Measurements from ENCODE around the gene LYL1. TPM values are rescaled to one million over a fixed set of nuclear protein-coding genes. Genes with fewer than 3 reads are reported as not detected.

LYL1 gene
- total RNA-seq, 1 experiment from 2014 or later, result 0.24 TPM

DNA sequence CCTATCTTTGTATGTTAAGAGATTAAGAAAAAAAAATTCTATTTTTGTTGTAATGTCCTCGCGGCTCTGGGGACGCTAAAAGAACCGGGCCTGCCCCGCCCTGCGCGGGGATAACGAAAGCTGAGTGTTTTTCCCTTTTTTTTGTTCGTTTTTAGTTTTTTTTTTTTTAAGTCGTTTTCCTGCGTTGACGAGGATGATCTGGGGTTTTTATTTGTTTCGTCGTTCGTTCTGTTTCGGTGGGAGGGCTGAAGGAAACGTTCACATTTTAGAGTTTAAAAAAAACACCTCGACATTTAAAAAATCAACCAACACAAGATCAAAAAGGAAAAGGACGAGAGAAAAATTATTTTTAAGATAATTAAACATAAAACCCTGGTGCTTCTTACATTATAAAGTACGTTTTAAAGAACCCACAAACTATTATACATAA lies 5.6 kb downstream of the LYL1 start:
- TF ChIP-seq, protein P1, sequence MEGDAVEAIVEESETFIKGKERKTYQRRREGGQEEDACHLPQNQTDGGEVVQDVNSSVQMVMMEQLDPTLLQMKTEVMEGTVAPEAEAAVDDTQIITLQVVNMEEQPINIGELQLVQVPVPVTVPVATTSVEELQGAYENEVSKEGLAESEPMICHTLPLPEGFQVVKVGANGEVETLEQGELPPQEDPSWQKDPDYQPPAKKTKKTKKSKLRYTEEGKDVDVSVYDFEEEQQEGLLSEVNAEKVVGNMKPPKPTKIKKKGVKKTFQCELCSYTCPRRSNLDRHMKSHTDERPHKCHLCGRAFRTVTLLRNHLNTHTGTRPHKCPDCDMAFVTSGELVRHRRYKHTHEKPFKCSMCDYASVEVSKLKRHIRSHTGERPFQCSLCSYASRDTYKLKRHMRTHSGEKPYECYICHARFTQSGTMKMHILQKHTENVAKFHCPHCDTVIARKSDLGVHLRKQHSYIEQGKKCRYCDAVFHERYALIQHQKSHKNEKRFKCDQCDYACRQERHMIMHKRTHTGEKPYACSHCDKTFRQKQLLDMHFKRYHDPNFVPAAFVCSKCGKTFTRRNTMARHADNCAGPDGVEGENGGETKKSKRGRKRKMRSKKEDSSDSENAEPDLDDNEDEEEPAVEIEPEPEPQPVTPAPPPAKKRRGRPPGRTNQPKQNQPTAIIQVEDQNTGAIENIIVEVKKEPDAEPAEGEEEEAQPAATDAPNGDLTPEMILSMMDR (conservative IDR thresholded peaks at IDR 0.05), result no peak
- TF ChIP-seq EZH2 (IDR thresholded peaks at IDR 0.05; ENCODE audit: low read depth), result no peak
- DNase-seq, result no peak
- CTCF ChIA-PET, result no interaction called here
- BruUV-seq (replicated peaks), result no TSS peak
- no peaks in the 10 kb centered on the region for H3K36me3 ChIP-seq (ENCODE audit: low read depth)
- no peaks in the 10 kb centered on the region for H3K79me2 ChIP-seq (ENCODE audit: low read depth)
- POLR2A ChIA-PET (ENCODE audit: unreplicated experiment), result no interaction called here
- intact Hi-C loops (cut with micrococcal nuclease; ENCODE audit: unreplicated experiment), result no loop called here
- no peak overlapping the region for H3K4me3 ChIP-seq
- no peaks in the 10 kb centered on the region for H3K27me3 ChIP-seq (ENCODE audit: insufficient read depth, low read depth)
- no peaks in the 10 kb centered on the region for H3K9me3 ChIP-seq (ENCODE audit: insufficient read depth, low read depth)
- peaks cover 5% of the 10 kb centered on the region; the same call in 1 of the 2 replicates for H3F3A ChIP-seq (ENCODE audit: insufficient read depth, low read depth)
- no peaks in the 10 kb centered on the region for H4K20me1 ChIP-seq (ENCODE audit: insufficient read depth)
- H3K9me2 ChIP-seq (ENCODE audit: insufficient read depth), result no peaks in the 10 kb centered on the region
- H2AFZ ChIP-seq, result no peak overlapping the region
- no peak overlapping the region for H3K4me2 ChIP-seq
- peaks cover 9% of the 10 kb centered on the region; the same call in 1 of the 2 replicates for H3K4me1 ChIP-seq (replicated peaks; ENCODE audit: insufficient read depth)
- H3K27ac ChIP-seq, result no peak overlapping the region

DNA sequence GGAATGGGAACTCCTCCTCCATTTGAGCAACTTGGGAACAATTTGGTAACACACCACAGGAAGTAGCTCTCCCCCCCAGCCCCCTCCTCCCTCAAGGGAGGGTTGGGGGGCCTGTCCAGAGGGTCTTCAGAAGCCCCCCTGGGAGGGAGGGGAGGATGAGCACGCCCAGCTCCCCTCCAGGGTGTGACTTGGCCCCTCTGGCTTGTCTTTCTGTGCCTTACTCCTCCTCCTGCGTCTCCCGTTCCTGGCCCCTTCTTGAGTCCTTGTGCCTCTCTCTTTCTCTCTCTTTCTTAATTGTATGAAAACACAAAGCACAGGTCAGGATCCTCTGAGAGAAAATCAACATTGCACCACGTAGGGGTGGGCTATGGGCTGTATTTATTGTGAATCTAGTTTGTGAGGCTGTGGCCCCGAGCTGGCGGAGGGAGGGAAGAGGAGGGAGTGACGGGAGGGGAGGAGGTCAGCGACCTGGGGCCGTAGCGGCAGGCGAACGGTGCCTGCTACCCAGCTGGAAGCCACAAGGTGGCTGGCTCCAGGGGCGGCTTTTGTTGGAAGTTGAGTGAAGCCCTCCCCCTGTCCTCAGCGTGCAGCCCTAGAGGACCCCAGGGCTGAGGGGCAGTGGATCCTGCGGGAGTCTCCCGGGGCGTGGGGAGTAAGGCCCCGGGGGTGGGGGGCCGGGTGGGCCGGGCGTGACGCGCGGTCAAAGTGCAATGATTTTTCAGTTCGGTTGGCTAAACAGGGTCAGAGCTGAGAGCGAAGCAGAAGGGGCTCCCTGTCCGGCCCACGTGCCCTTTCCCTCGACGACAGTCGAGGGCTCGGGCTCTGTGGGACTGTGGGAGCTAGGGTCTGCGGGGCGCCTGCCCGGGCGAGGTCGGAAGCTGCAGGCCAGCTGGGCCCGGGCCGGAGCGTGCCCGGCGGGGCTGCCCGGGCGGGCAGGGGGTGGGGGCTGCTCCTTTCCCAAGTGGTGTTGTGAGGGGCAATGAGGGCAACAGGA lies 6.4 kb downstream of the LYL1 start:
- H4K20me1 ChIP-seq (ENCODE audit: insufficient read depth), result no peaks in the 10 kb centered on the region
- intact Hi-C loops (cut with micrococcal nuclease; ENCODE audit: unreplicated experiment), result loop anchor here (2.0 kb wide), 1 partner anchor 111 kb away; no protein-coding TSS in a partner anchor
- POLR2A ChIA-PET (ENCODE audit: unreplicated experiment), result no interaction called here

DNA sequence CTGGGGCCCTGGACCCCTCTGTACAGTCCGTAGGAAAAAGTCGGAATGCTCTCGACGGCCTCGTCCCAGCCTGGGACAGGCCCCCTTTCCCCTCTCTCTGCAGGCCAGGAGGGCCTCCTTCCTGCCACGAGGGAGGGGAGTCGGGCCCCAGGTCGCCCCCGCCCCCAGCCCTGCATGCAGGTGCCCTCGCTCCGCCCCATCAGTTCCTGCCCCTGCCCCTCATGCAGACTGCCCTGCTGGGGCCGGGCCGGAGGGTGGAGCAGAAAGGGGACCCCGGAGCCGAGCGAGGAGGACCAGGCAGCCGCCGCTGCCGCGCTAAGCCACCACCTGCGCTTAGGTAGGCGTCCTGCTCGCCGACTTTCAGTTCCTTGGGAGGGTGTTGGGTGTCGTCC lies 7.3 kb downstream of the LYL1 start:
- peaks cover 9% of the 10 kb centered on the region; the same call in 1 of the 2 replicates for H3K4me1 ChIP-seq (replicated peaks; ENCODE audit: insufficient read depth)

More for the DNA sequence above, 6.4 kb downstream of the LYL1 start:
- no peak overlapping the region for H2AFZ ChIP-seq
- peaks cover 5% of the 10 kb centered on the region; the same call in 1 of the 2 replicates for H3F3A ChIP-seq (ENCODE audit: insufficient read depth, low read depth)
- H3K9me2 ChIP-seq (ENCODE audit: insufficient read depth), result no peaks in the 10 kb centered on the region
- no TSS peak for BruUV-seq (replicated peaks)
- DNase-seq, result no peak
- H3K4me3 ChIP-seq, result no peak overlapping the region
- no peak for TF ChIP-seq EZH2 (IDR thresholded peaks at IDR 0.05; ENCODE audit: low read depth)
- TF ChIP-seq, protein P1 (conservative IDR thresholded peaks at IDR 0.05), result no peak; the same call in 1 of the 2 replicates
- H3K79me2 ChIP-seq (ENCODE audit: low read depth), result no peaks in the 10 kb centered on the region
- H3K4me1 ChIP-seq (replicated peaks; ENCODE audit: insufficient read depth), result peaks cover 9% of the 10 kb centered on the region; the same call in 1 of the 2 replicates
- H3K4me2 ChIP-seq, result peak overlapping the region; percentile 32
- CTCF ChIA-PET, result no interaction called here
- no peaks in the 10 kb centered on the region for H3K36me3 ChIP-seq (ENCODE audit: low read depth)
- H3K27ac ChIP-seq, result no peak overlapping the region
- no peaks in the 10 kb centered on the region for H3K27me3 ChIP-seq (ENCODE audit: insufficient read depth, low read depth)
- H3K9me3 ChIP-seq (ENCODE audit: insufficient read depth, low read depth), result no peaks in the 10 kb centered on the region

More for the DNA sequence above, 7.3 kb downstream of the LYL1 start:
- Histone ChIP-seq H3K79me2 (ENCODE audit: low read depth) (no peaks in the 10 kb centered on the region), H3K27ac (no peak overlapping the region), H3K4me3 (no peak overlapping the region), H4K20me1 (ENCODE audit: insufficient read depth) (no peaks in the 10 kb centered on the region), H3K27me3 (ENCODE audit: insufficient read depth, low read depth) (no peaks in the 10 kb centered on the region), H2AFZ (no peak overlapping the region), H3K9me2 (ENCODE audit: insufficient read depth) (no peaks in the 10 kb centered on the region), H3K36me3 (ENCODE audit: low read depth) (no peaks in the 10 kb centered on the region), H3F3A (ENCODE audit: insufficient read depth, low read depth) (peaks cover 5% of the 10 kb centered on the region; the same call in 1 of the 2 replicates), H3K4me2 (no peak overlapping the region), H3K9me3 (ENCODE audit: insufficient read depth, low read depth) (no peaks in the 10 kb centered on the region)
- ChIA-PET POLR2A (ENCODE audit: unreplicated experiment) (no interaction called here), CTCF (interaction anchor here (0.5 kb wide), 1 partner anchor 210 kb away, joined by 3 read pairs; no protein-coding TSS in a partner anchor)
- intact Hi-C loops (cut with micrococcal nuclease; ENCODE audit: unreplicated experiment), result loop anchor here (2.0 kb wide), 1 partner anchor 111 kb away; no protein-coding TSS in a partner anchor
- BruUV-seq (replicated peaks), result no TSS peak
- TF ChIP-seq, protein P1 (conservative IDR thresholded peaks at IDR 0.05), result no peak
- no peak for TF ChIP-seq EZH2 (IDR thresholded peaks at IDR 0.05; ENCODE audit: low read depth)
- no peak for DNase-seq
